A549 treated with AZD2906 at 1 μM for 4 hours (cell line): ENCODE measurements around the gene DMBT1. TPM values are rescaled to one million over a fixed set of nuclear protein-coding genes. Genes with fewer than 3 reads are reported as not detected.

Experiments
- total RNA-seq: library from RNA; stranded (reverse); fragments of 200-300 nt; extraction: Qiagen RNA extraction; gene quantifications from 5 replicates; pipeline ENCODE4 v1.2.3, GENCODE V29; 2022

The DMBT1 gene
- total RNA-seq, result 0.20 to 0.30 TPM (median 0.24 TPM) in 5 replicates

DNA sequence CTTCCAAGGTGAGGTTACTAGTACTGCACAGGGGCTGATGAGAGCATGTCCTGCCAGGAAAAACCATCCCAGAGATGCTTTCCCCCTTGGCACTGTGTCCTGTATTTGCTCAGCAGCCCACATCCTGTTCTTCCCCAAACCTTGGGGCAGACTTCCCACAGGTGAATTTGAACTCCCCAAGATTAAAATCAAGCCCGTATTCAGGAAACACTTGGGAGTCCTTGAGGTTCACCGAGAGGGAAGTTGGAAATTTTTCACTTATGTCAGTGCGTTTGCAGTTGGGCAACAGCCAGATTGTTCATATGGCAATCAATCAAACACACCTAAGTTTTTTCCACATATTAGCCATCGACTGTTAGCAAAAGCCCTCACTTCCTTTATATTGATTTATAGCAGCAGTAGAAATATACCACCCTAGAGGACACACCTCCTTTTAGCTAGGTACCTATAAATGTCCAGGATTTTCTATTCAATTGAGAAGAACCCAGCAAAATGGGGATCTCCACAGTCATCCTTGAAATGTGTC is at the start of gene DMBT1:
TSS of gene DMBT1 (plus strand) at position 476 of the 526 bp plus-strand sequence. CDS start at position 493, 17 bp downstream.

Other genes starting within 250 kb of the DMBT1 start
- gene PLEKHA1, start 186.0 kb upstream of the DMBT1 start, total RNA-seq, result 16.5 to 24.2 TPM (median 21.9 TPM) in 5 replicates
- not detected in 5 replicates for gene ARMS2, start 106.1 kb upstream of the DMBT1 start, total RNA-seq
- gene HTRA1, start 99.2 kb upstream of the DMBT1 start, total RNA-seq, result 47.9 to 56.4 TPM (median 48.7 TPM) in 5 replicates
- gene C10orf120, start 139.1 kb downstream of the DMBT1 start, total RNA-seq, result not detected in 5 replicates